ENCODE measurements around the gene POLD4.

The POLD4 gene

GRCh38 chr11:67370351-67371076 lies 17.2 kb upstream of the POLD4 start:
- no peak for DNase-seq

DNA sequence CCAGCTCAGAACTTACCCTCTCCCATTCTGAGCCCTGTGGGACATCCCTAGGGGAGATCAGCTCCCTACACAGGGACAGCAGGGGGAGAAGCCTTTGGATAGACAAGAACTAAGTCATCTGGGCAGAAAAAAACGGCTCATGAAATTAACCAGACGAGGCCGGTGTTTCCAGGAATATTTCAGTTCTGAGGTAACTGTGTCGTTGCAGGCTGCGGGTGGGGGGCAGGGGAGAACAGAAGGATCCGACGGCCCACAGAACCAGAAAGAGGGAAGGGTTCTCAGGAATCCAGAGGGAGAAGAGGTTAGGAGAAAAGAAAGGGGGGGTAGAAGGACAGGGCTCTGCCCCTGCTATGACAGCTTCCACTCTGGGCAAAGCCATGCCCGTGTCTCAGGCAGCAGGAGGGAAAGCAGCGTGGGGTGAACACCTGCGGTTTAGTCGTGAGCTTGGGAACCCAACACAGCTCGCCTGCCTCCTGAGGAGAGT lies 16.5 kb upstream of the POLD4 start:
- no peak for DNase-seq

- DNase-seq, result no peak
These were observed 15.9 kb upstream of the POLD4 start for GRCh38 chr11:67369275-67369674.

- DNase-seq, result no peak
These were observed 15.3 kb upstream of the POLD4 start for GRCh38 chr11:67368621-67369020.

DNA sequence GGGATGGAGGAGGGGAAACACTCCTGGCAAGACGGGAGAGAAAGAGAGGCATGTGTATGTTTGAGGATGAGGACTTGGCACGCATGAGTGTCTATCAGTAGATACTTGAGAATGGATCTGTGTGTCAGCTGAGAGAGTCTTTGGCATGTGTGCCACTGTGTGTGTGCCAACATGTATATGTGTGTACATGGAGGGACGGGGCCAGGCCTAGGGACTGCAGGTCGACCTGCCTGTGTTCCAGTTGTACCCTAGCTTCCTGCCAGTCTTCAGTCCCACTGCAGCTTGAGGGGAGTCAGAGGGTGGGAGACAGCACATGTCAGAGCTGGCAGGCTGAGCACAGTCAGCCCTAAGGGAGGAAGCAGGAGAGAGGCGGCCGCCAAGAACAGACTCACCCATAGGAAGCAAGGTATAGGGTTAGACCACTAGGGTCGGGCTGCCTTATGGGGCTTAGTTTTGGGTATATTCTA lies 14.4 kb upstream of the POLD4 start:
- no peak for DNase-seq

DNA sequence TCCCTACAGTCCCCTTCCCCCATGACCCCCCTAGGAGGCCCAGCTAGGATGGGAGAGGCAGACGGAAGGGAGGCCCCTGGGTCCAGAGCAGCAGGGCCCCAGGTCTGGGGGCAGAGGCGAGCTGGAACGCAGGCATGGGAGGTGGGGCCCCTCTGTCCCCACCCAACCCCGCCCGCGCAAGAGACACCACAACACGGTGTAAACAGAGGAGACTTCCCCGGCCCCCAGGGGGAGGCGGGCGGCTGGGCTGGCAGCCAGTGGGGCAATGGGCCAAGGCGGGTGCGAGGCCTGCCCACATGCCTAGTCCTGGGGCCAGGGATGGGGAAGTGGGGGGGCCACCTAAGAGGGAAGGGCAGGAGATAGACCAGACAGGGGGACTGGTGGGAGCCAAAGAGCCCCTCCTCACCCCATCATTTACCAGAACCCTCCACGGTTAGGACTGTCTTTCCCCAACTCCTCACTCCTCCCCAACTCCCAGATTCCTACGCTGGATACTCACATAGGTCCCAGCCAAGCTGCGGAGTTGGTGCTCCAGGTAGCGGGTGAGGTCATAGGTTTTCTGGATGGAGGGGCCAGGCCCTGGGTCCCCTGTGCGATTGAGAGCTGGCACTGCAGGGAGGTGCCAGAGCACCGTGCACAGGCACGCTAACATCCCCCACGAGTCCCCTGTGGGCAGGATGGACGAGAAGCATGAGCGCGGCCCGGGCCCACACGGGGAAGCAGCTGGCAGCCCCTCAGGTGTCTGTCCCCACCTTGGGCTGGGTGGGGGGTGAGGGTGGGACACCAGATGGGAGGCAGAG lies 13.8 kb upstream of the POLD4 start:
- DNase-seq, result no peak

GRCh38 chr11:67366546-67366945 lies 13.2 kb upstream of the POLD4 start:
- no peak for DNase-seq

DNA sequence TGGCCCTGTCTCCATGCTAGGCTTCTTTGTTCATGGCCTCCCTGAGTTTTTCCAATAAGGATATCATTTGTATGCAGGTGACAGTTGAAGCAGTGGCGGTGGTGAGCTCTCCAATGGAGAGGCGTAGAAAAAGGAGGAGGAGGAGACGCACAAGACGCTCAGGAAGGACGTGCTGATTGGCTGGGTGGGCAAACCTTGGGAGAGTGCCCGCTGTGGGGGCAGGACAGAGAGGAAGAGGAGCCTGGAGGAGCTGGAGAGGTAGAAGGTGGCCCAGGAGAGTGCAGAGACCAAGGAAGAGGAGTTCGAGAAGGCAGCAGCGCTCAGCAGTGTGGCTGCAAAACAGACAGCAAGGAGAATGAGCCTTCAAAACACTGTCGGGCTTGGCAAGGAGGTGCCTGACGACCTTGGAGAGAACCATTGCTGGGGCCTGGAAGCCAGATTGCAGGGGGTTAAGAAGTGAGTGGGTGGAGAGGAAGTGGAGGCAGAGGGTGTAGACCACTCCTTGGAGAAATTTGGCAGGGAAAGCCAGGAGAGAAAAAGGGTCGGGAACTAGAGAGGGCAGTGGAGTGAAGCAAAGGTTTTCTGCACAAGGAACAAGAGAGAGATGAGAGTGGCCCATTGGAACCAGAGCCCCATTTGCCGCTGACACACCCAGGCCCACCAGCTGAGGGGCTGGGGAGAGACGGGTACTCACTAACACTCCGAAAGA lies 12.5 kb upstream of the POLD4 start:
- no peak for DNase-seq

DNA sequence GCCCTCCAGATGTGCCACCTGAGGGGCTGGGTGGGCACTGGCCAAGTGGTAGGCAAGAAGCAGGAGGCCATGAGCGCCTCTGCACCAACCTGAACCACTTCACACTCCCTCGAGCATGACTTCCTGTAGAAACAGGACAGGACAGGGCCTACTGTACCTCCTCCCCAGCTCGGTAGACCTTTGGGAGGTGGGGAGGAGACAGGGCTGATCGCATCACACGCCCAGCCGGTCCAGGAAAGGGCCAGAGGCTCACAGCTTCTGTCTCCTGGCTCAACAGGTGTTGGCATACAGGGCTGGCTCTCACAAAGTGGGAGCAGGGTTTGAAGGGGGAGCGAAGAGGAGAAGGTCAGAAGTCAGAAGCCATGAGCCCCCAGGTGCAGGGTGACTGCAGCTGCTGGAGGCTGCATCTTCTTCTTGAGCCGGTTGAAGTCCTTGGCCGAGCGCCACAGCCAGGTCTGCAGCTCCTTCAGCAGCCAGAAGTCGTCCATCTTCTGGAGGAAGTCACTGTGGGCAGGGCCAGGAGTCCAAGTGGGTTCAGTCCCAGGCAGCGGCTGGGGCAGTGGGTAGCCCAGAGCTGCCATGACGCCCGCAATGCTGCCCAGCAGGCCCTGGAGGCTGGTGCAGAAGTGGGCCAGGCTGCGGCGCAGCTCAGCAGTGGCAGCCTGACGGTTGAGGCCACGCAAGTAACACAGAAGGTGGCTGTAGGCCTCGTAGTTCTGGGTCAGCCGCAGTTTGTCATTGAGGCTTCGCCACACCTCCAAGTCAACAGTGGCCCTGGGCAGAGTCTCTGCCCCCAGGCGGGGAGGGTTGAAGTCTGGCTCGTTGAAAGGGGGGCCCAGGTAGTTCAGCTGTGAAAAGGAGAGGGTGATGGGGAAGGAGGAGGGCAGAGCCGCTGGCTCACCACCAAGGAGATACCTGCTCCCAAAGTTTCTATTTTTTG lies 11.7 kb upstream of the POLD4 start:
- DNase-seq, result no peak

DNA sequence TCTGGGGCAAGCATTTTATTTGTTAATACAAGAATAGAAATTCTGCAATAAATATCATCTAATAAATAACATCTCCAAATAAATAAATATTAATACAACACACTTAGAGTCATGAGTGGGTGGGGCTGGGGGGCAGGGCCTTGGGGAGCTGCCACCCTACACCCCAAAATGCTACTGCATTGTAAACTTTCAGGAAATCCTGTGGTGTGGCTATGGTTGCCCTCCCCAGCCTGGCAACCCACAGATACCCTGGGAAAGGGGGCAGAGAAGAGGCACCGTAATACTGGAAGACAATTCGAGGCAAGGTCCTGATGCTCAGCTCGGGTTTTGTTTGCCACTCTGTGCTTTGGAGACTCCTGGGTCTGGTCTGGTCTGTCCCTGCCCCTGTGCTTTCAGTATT lies 10.8 kb upstream of the POLD4 start:
- no peak for DNase-seq

- no peak for DNase-seq
These were observed 4.7 kb upstream of the POLD4 start for GRCh38 chr11:67357831-67358670.

DNA sequence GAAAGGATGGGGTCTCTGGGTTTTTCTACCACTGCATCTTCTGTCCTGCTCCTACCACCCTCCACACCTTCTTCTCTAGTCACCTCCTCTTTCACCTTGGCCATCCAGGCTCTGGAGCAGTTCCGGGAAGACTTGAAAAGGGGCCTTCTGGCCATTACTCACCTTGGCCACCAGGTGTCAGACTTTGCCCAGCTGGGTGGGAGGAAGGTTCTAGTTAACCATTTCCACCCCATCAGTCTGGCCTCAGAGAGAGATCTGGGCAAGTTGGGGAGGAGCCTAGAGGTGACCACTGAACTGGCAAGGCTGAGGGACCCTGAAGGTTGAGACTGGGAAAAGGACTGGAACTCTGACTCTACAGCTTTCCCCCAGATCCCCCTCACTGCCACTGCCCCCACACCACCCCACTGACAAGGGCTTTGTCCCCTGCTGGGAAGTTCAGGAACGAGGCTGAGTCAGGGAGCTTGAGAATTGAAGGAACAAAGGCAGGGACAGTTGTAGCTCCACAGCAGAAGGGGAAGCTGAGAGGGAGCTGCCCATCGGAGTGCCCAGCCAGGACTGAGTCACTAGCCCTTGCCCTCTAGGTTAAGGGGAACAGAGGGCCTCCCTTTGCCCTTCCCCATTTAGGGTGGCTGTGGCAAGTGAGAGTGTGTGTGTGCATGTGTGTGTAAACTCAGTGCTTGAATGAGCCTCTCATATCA lies 3.7 kb upstream of the POLD4 start:
- peak; percentile 45 for DNase-seq

GRCh38 chr11:67356387-67356863 lies 3.1 kb upstream of the POLD4 start:
- no peak for DNase-seq

- DNase-seq, result no peak
These were observed 2.5 kb upstream of the POLD4 start for GRCh38 chr11:67355794-67356386.

GRCh38 chr11:67355023-67355793 lies 1.9 kb upstream of the POLD4 start:
- DNase-seq, result no peak

GRCh38 chr11:67354075-67355022 lies 1.0 kb upstream of the POLD4 start:
- peak; percentile 72 for DNase-seq

DNA sequence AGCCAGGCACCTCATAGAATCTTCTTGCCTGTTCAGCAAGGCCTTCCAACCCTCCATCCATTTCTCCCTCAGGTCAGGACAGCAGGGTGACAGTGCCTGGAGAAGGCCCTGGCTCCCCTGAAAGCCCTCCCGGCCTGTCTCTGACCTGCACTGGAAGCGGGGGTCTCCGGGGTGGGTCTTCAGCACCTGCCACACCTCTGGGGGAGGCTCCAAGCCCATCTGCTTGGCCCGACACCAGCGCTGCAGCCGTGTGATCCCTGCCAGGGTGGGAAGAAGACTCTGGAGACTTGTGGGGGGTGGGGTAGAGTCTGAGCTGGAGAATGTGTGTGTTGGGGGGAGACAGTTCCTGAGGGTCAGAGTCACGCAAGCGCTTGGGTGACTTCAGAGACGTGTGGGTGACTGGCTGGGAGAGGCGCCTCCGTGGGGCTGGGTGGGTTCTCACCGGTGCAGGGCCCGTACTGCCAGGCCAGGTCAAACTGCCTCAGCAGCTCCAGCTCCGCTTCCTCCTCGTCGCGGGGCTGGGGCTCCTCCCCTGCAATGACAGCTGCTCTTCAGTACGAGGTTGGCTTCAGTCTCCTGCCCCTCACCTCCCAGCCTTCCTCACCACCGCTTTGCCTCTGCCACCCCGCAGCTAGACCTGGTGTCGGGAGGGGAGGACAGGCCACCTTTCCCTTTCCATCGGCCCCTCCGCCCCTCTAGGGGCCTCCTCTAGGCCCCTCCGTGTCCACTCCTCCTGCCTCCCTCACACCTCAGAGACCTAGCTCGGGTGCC lies 615 bp downstream of the POLD4 start:
- DNase-seq, result no peak

Data from GOT3 (cell line).